Retinal pigment epithelial cell (primary cell): ENCODE measurements around the gene RPS15.
"Not testable (repeated sequence)": the region's sequence is repeated elsewhere in the genome, so short reads cannot be mapped to it uniquely, and the experiment has no call there.

ENCODE experiments used
- DNase-seq: peaks from one replicate; pipeline ENCODE4 v3.0.0-alpha.2; 2010; ENCODE audit warnings: low read depth
- H3K4me3 ChIP-seq: 2 replicates; pipeline ENCODE4 v1.5.1; 2011; ENCODE audit warnings: mild to moderate bottlenecking, low read length, control low read depth, moderate library complexity
- CTCF ChIP-seq: conservative IDR thresholded peaks from 2 replicates; pipeline ENCODE4 v1.5.1; 2011; ENCODE audit warnings: low read depth, low read length, control low read depth, inconsistent platforms

Gene RPS15

GRCh38 chr19:1433119-1434039, 4.8 kb upstream of the RPS15 start:
- no peak overlapping the region for H3K4me3 ChIP-seq
- DNase-seq: no peak
- TF ChIP-seq CTCF: no peak

- no peak for DNase-seq
- no peak for TF ChIP-seq CTCF
- no peak overlapping the region for H3K4me3 ChIP-seq
Observed at GRCh38 chr19:1434040-1434366, 4.2 kb upstream of the RPS15 start.

GRCh38 chr19:1434577-1435060, 3.6 kb upstream of the RPS15 start:
- no peak for DNase-seq
- TF ChIP-seq CTCF: no peak

GRCh38 chr19:1435378-1435989, 2.7 kb upstream of the RPS15 start:
- H3K4me3 ChIP-seq: no peak overlapping the region
- TF ChIP-seq CTCF: no peak
- DNase-seq: no peak

More at GRCh38 chr19:1434577-1435060, 3.6 kb upstream of the RPS15 start:
- H3K4me3 ChIP-seq: no peak overlapping the region

GRCh38 chr19:1437609-1438008, 587 bp upstream of the RPS15 start:
- no peak for TF ChIP-seq CTCF
- H3K4me3 ChIP-seq: no peak overlapping the region
- DNase-seq: no peak

- no peak for DNase-seq
- peak overlapping the region; percentile 76 for H3K4me3 ChIP-seq
- no peak for TF ChIP-seq CTCF
Observed at GRCh38 chr19:1438933-1439354, 748 bp downstream of the RPS15 start.

GRCh38 chr19:1439525-1440417, 1.6 kb downstream of the RPS15 start:
- peak overlapping the region; percentile 76 for H3K4me3 ChIP-seq
- DNase-seq: not testable (repeated sequence)
